Osteoblast (primary cell): ENCODE results near the gene PRKAG2. TPM values are rescaled to one million over a fixed set of nuclear protein-coding genes. Genes with fewer than 3 reads are reported as not detected.
A peak's percentile ranks its signal among the peaks of the same experiment; 100 is the strongest.

ENCODE experiments used
- DNase-seq: peaks from one replicate; pipeline ENCODE4 v3.0.0; 2011; ENCODE audit warnings: low spot score, mixed read lengths; ENCODE audit not compliant: insufficient read length; ENCODE audit errors: missing footprints
- H2AFZ ChIP-seq: 2 replicates; pipeline ENCODE4 v1.6.0; 2011; ENCODE audit warnings: mild to moderate bottlenecking, low read length
- H3K27ac ChIP-seq: 2 replicates; pipeline ENCODE4 v1.5.1; 2011; ENCODE audit warnings: mild to moderate bottlenecking, low read depth, low read length, moderate library complexity
- H3K27me3 ChIP-seq: 2 replicates; pipeline ENCODE4 v1.6.0; 2012; ENCODE audit warnings: mild to moderate bottlenecking, control low read depth, inconsistent platforms, low read length, moderate library complexity; ENCODE audit not compliant: insufficient read depth
- H3K36me3 ChIP-seq: 2 replicates; pipeline ENCODE4 v1.5.1; 2011; ENCODE audit warnings: mild to moderate bottlenecking, low read length, control low read depth, moderate library complexity; ENCODE audit not compliant: insufficient read depth
- H3K4me1 ChIP-seq: 2 replicates; pipeline ENCODE4 v1.5.1; 2011; ENCODE audit warnings: mild to moderate bottlenecking, low read length, control low read depth, moderate library complexity; ENCODE audit not compliant: insufficient read depth
- H3K4me2 ChIP-seq: 2 replicates; pipeline ENCODE4 v1.6.0; 2011; ENCODE audit warnings: mild to moderate bottlenecking, low read length; ENCODE audit not compliant: insufficient read depth
- H3K4me3 ChIP-seq: fragments of 200-600 bp; sonication (generic); 3 replicates; pipeline ENCODE4 v1.5.1; 2012; ENCODE audit warnings: mild to moderate bottlenecking, low read length, inconsistent platforms; ENCODE audit not compliant: insufficient read depth
- H3K79me2 ChIP-seq: 2 replicates; pipeline ENCODE4 v1.6.0; 2012; ENCODE audit warnings: mild to moderate bottlenecking, low read length, control low read depth, inconsistent platforms; ENCODE audit not compliant: insufficient read depth
- H3K9me3 ChIP-seq: 2 replicates; pipeline ENCODE4 v1.5.1; 2011; ENCODE audit warnings: low read depth, low read length, control low read depth
- H4K20me1 ChIP-seq: 2 replicates; pipeline ENCODE4 v1.6.0; 2012; ENCODE audit warnings: mild to moderate bottlenecking, low read length, control low read depth; ENCODE audit not compliant: insufficient read depth
- CTCF ChIP-seq: IDR thresholded peaks from 2 replicates; pipeline ENCODE4 v1.5.1; 2011; ENCODE audit warnings: mild to moderate bottlenecking, low read depth, low read length, moderate library complexity; ENCODE audit errors: extremely low read depth
- total RNA-seq: library from RNA; depleted of rRNA; stranded (reverse); fragments of >200 nt; gene quantifications from 2 replicates; pipeline ENCODE4 v1.2.3, GENCODE V29; 2012

The PRKAG2 gene
- total RNA-seq, 1 donor: 20.6 TPM

- no peaks in the 10 kb centered on the region for H3K79me2 ChIP-seq
- no peak overlapping the region for H2AFZ ChIP-seq
- H3K36me3 ChIP-seq: no peaks in the 10 kb centered on the region
- peak; percentile 22 for DNase-seq
- H3K4me3 ChIP-seq: no peak overlapping the region
- no peaks in the 10 kb centered on the region for H4K20me1 ChIP-seq
- no peak overlapping the region for H3K4me2 ChIP-seq
- peaks cover 15% of the 10 kb centered on the region for H3K4me1 ChIP-seq
- no peak overlapping the region for H3K27ac ChIP-seq
- no peak for TF ChIP-seq CTCF
- no peaks in the 10 kb centered on the region for H3K9me3 ChIP-seq
- no peaks in the 10 kb centered on the region for H3K27me3 ChIP-seq
Measured at GRCh38 chr7:151692721-151693120, 184.2 kb downstream of the PRKAG2 start.

- Histone ChIP-seq H3K79me2 (no peaks in the 10 kb centered on the region), H3K4me3 (no peak overlapping the region), H2AFZ (no peak overlapping the region), H3K27ac (no peak overlapping the region), H4K20me1 (no peaks in the 10 kb centered on the region), H3K27me3 (no peaks in the 10 kb centered on the region), H3K36me3 (no peaks in the 10 kb centered on the region), H3K4me2 (no peak overlapping the region), H3K9me3 (no peaks in the 10 kb centered on the region), H3K4me1 (peaks cover 25% of the 10 kb centered on the region)
- TF ChIP-seq CTCF: no peak
- DNase-seq: no peak
Measured at GRCh38 chr7:151691449-151691848, 185.5 kb downstream of the PRKAG2 start.

GRCh38 chr7:151690606-151691005, 186.3 kb downstream of the PRKAG2 start:
- peak; percentile 61 for DNase-seq
- no peaks in the 10 kb centered on the region for H3K36me3 ChIP-seq
- no peak overlapping the region for H2AFZ ChIP-seq

More at GRCh38 chr7:151690606-151691005, 186.3 kb downstream of the PRKAG2 start:
- no peaks in the 10 kb centered on the region for H3K27me3 ChIP-seq
- H3K4me2 ChIP-seq: no peak overlapping the region
- no peak for TF ChIP-seq CTCF
- no peaks in the 10 kb centered on the region for H3K9me3 ChIP-seq
- H4K20me1 ChIP-seq: no peaks in the 10 kb centered on the region
- no peak overlapping the region for H3K27ac ChIP-seq
- no peak overlapping the region for H3K4me3 ChIP-seq
- no peaks in the 10 kb centered on the region for H3K79me2 ChIP-seq
- peaks cover 25% of the 10 kb centered on the region for H3K4me1 ChIP-seq
